Spleen (tissue), 11 donors: ENCODE results near the gene DGKG. TPM values are rescaled to one million over a fixed set of nuclear protein-coding genes. Genes with fewer than 3 reads are reported as not detected.

Source experiments
- DNase-seq: peaks from one replicate; pipeline ENCODE4 v3.0.0-alpha.2; 2020
- H3K27ac ChIP-seq, 8 donors: fragments of 200-600 bp; sonication (generic) in 7 of 8; 1 replicate in 4 of 8; 2 replicates in 4 of 8; pipeline versions ENCODE4 v1.5.0 to v1.8.0; 2016 to 2021; ENCODE audit warnings: inconsistent platforms in 4 of 8, mild to moderate bottlenecking in 4 of 8, moderate library complexity in 1 of 8
- H3K27me3 ChIP-seq, 7 donors: fragments of 200-600 bp; sonication (generic) in 6 of 7; replicated peaks in 1 of 7; 1 replicate in 4 of 7; 2 replicates in 3 of 7; pipeline versions ENCODE4 v1.5.0 to v1.8.0; 2016 to 2021; ENCODE audit warnings: inconsistent platforms in 3 of 7, mild to moderate bottlenecking in 1 of 7
- H3K36me3 ChIP-seq, 6 donors: fragments of 200-600 bp; sonication (generic) in 5 of 6; 1 replicate in 4 of 6; 2 replicates in 2 of 6; pipeline versions ENCODE4 v1.5.0 to v1.8.0; 2016 to 2021; ENCODE audit warnings: inconsistent platforms in 2 of 6
- H3K4me1 ChIP-seq, 6 donors: fragments of 200-600 bp; sonication (generic) in 5 of 6; 1 replicate in 3 of 6; 2 replicates in 3 of 6; pipeline versions ENCODE4 v1.5.0 to v1.8.0; 2016 to 2021; ENCODE audit warnings: inconsistent platforms in 3 of 6
- H3K4me3 ChIP-seq, 8 donors: fragments of 200-600 bp; sonication (generic) in 7 of 8; 1 replicate in 4 of 8; 2 replicates in 4 of 8; pipeline versions ENCODE4 v1.5.0 to v1.8.0; 2016 to 2021; ENCODE audit warnings: inconsistent platforms in 4 of 8, mild to moderate bottlenecking in 4 of 8, moderate library complexity in 2 of 8
- H3K9me3 ChIP-seq, 8 donors: fragments of 200-600 bp; sonication (generic) in 7 of 8; 1 replicate in 4 of 8; 2 replicates in 4 of 8; pipeline versions ENCODE4 v1.5.0 to v1.8.0; 2016 to 2021; ENCODE audit warnings: inconsistent platforms in 4 of 8
- POLR2A ChIP-seq, 3 donors: fragments of 450-650 bp; IDR thresholded peaks; one replicate each; pipeline ENCODE4 v1.5.1; 2017; ENCODE audit warnings: antibody characterized with exemption in 3 of 3, mild to moderate bottlenecking in 1 of 3
- POLR2AphosphoS5 ChIP-seq, 3 donors: sonication (generic); formaldehyde crosslinking; IDR thresholded peaks; one replicate each; pipeline ENCODE4 v1.5.1; 2017; ENCODE audit warnings: antibody characterized with exemption in 3 of 3
- WGBS, 5 donors: extraction: QIAGEN DNeasy Blood & Tissue Kit in 3 of 5; methylation state at CpG; one replicate each; pipeline versions ENCODE4 v1.1.5 to v1.1.7; 2013 to 2018; 5-methylcytosine and 5-hydroxymethylcytosine counted together
- intact Hi-C: fragments of 100-400 bp; cut with DNase I; formaldehyde crosslinking; loops from one replicate; pipeline ENCODE4 v1.15.0; 2023; ENCODE audit warnings: low total_unique reads
- polyA plus RNA-seq, 3 donors: library from polyadenylated mRNA; stranded (reverse); fragments of 200-250 nt; gene quantifications; one replicate each; pipeline ENCODE4 v1.2.1, GENCODE V29; 2013
- total RNA-seq, 7 donors: library from RNA; depleted of rRNA in 3 of 7; stranded (reverse); fragments of >200 nt in 3 of 7; fragmentation: NEBNext Ultra II Directional in 4 of 7; extraction: Animal tissue kit (Norgen Biotek cat#: 25700) in 4 of 7; gene quantifications; one replicate each; pipeline versions ENCODE4 v1.1.0 to v1.2.1, GENCODE V29; 2016 to 2021
- TF ChIP-seq, protein P1 (sequence below), 11 experiments: fragments of 200-600 bp in 7 of 11; fragments of 450-650 bp in 4 of 11; sonication (generic) in 4 of 11; IDR thresholded peaks in 8 of 11; conservative IDR thresholded peaks in 3 of 11; 1 replicate in 7 of 11; 2 replicates in 4 of 11; pipeline versions ENCODE4 v1.4.0 to v1.8.0; 2016 to 2021; ENCODE audit warnings: antibody characterized with exemption in 11 of 11, inconsistent platforms in 4 of 11, mild to moderate bottlenecking in 1 of 11
- donor health status: healthy with polysubstance abuse.
- donor health status: DM: no; HTN: no; CAD: no; lungs with moderate emphysema.
- donor health status: DM: no; HTN: no; CAD: no.
- donor health status: Bipolar disorder and iron deficiency.
- donor health status: healthy.
- donor health status: DM: no; HTN: no; CAD: no.
- donor health status: DM: yes; HTN: yes; CAD: no.

DGKG gene
- total and polyA plus RNA-seq, 10 donors, result 0.22 to 7.7 (median 5.4) TPM

DNA sequence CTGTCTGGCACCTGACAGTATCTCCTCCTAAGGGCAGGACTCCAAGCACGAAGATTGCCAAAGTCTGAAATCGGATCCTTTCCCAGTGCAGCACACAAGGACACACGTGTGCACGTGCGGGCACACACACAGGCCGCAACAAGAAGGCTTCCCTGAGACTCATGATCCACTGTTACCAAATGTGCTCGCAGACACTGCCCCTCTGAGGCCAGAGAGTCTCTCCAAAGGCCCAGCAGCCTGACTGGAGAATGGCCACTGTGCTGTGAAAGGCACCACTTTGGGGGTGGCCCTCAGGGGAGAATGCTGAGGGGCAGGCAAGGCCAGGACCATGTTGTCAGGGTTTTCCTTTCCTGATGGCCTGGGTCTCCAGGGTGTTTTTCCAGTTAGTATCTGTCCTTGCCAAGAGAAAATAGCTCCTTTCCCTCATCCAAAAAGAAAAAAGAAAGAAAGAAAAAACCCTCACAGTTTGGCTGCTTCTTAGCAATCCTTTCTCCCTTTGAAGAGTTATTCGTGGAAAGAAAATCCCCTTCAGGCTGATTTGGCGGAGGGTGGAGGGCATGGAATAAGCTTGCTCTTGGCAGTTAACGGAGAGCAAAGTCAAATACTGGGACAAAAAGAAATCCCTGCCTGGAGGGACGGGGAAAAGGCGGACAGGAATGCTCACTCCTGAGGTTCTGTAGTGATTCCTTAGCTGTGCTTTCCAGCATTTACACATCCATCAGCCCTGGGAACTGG is 141.0 kb downstream of the DGKG start:
- H3K27me3 ChIP-seq, result peaks cover 0 to 3% (median 0%) of the 10 kb centered on the region in 7 donors
- TF ChIP-seq POLR2A (IDR thresholded peaks at IDR 0.05), result no peak
- TF ChIP-seq, protein P1, sequence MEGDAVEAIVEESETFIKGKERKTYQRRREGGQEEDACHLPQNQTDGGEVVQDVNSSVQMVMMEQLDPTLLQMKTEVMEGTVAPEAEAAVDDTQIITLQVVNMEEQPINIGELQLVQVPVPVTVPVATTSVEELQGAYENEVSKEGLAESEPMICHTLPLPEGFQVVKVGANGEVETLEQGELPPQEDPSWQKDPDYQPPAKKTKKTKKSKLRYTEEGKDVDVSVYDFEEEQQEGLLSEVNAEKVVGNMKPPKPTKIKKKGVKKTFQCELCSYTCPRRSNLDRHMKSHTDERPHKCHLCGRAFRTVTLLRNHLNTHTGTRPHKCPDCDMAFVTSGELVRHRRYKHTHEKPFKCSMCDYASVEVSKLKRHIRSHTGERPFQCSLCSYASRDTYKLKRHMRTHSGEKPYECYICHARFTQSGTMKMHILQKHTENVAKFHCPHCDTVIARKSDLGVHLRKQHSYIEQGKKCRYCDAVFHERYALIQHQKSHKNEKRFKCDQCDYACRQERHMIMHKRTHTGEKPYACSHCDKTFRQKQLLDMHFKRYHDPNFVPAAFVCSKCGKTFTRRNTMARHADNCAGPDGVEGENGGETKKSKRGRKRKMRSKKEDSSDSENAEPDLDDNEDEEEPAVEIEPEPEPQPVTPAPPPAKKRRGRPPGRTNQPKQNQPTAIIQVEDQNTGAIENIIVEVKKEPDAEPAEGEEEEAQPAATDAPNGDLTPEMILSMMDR (IDR thresholded peaks at IDR 0.05 in 8 of 11, conservative IDR thresholded peaks at IDR 0.05 in 3 of 11), result no peak
- TF ChIP-seq POLR2AphosphoS5 (IDR thresholded peaks at IDR 0.05), result no peak
- H3K36me3 ChIP-seq, result peaks cover 0 to 3% (median 0%) of the 10 kb centered on the region in 6 donors
- H3K27ac ChIP-seq, result no peak overlapping the region
- H3K4me1 ChIP-seq, result no peaks in the 10 kb centered on the region
- intact Hi-C loops, result no loop called here
- 88 to 95% (median 92%) methylated on average over 6 to 12 of the region's 12 CpGs for WGBS, 5 donors
- DNase-seq, result no peak
- no peak overlapping the region for H3K4me3 ChIP-seq
- no peaks in the 10 kb centered on the region for H3K9me3 ChIP-seq

DNA sequence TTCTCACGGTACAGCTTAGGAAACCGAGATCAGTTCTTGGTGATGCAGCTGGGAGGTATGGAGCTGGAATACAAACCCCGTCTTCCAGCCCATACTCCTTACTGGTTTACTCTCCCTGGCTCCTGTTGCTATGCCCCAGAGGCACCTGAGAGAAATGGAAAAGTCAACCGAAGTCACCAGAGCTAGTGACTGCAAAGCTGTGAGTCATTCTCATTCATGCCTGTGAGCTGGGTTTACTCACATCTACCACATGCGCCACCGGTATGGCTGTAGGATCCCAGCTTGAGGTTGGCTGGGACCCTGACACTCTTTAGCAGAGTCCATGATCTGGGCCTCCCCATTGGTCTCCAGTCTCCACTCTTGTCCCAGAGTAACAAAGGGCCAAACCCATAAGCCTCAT is 141.7 kb downstream of the DGKG start:
- H3K4me3 ChIP-seq, result no peak overlapping the region
- no peaks in the 10 kb centered on the region for H3K9me3 ChIP-seq
- TF ChIP-seq POLR2A (IDR thresholded peaks at IDR 0.05) (no peak), POLR2AphosphoS5 (IDR thresholded peaks at IDR 0.05) (no peak)
- TF ChIP-seq, protein P1 (IDR thresholded peaks at IDR 0.05 in 8 of 11, conservative IDR thresholded peaks at IDR 0.05 in 3 of 11), result no peak
- no peak overlapping the region for H3K27ac ChIP-seq
- DNase-seq, result no peak
- peaks cover 0 to 3% (median 0%) of the 10 kb centered on the region in 6 donors for H3K36me3 ChIP-seq
- peaks cover 0 to 3% (median 0%) of the 10 kb centered on the region in 7 donors for H3K27me3 ChIP-seq
- WGBS, 5 donors, result 89 to 94% (median 91%) methylated on average over 6 of the region's 6 CpGs
- intact Hi-C loops, result no loop called here
- H3K4me1 ChIP-seq, result no peaks in the 10 kb centered on the region

DNA sequence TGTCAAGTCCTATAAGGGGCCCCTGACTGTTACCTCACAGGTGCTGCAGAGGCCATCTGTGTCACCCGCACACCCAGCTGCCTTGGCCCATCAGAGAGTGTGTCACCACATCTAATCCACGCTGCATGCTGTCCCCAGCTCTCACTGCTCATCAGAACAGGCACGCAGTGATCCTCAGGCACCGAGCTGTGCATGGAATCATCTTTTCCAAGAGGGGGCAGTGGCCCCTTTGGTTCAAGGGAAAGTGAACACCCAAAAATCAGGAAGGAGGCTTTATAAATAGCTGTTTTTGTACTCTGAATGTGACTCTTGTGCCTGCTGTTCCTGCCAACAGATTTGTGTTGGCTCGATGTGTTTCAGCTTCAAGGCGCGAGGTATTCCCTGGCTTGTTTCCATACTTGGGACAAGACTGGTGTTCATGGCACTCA is 142.8 kb downstream of the DGKG start:
- Histone ChIP-seq H3K4me1 (peaks cover 0 to under 1% (median 0%) of the 10 kb centered on the region in 6 donors), H3K27me3 (no peaks in the 10 kb centered on the region), H3K27ac (no peak overlapping the region), H3K9me3 (no peaks in the 10 kb centered on the region), H3K4me3 (no peak overlapping the region), H3K36me3 (peaks cover 0 to 3% (median 0%) of the 10 kb centered on the region in 6 donors)
- 86 to 98% (median 94%) methylated on average over 7 of the region's 7 CpGs for WGBS, 5 donors
- no peak for TF ChIP-seq POLR2A (IDR thresholded peaks at IDR 0.05)
- TF ChIP-seq, protein P1 (IDR thresholded peaks at IDR 0.05 in 8 of 11, conservative IDR thresholded peaks at IDR 0.05 in 3 of 11), result no peak
- no peak for TF ChIP-seq POLR2AphosphoS5 (IDR thresholded peaks at IDR 0.05)
- intact Hi-C loops, result no loop called here
- no peak for DNase-seq

DNA sequence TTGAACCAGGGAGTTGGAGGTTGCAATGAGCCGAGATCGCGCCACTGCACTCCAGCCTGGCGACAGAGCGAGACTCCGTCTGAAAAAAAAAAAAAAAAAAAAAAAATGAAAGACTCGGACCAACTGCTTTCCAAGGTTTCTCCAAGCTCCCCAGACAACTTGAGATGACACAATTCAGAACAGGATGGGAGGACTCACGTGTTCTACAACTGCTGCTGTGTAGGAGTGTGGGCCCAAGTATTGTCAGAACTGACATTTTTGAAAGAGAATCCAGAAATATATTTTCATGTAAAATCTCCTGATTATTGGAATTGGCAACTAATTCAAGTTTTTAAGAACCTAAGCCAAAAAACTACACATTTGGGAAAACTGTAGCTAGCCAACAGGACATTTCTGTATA is 143.6 kb downstream of the DGKG start:
- Histone ChIP-seq H3K4me3 (no peak overlapping the region), H3K4me1 (peaks cover 0 to 6% (median 2%) of the 10 kb centered on the region in 6 donors), H3K27me3 (no peaks in the 10 kb centered on the region), H3K27ac (no peak overlapping the region), H3K36me3 (no peaks in the 10 kb centered on the region), H3K9me3 (no peaks in the 10 kb centered on the region)
- TF ChIP-seq POLR2AphosphoS5 (IDR thresholded peaks at IDR 0.05), result no peak
- TF ChIP-seq, protein P1 (IDR thresholded peaks at IDR 0.05 in 8 of 11, conservative IDR thresholded peaks at IDR 0.05 in 3 of 11), result no peak
- no peak for TF ChIP-seq POLR2A (IDR thresholded peaks at IDR 0.05)
- 87 to 95% (median 90%) methylated on average over 8 of the region's 8 CpGs for WGBS, 5 donors
- DNase-seq, result no peak
- intact Hi-C loops, result no loop called here
